Activated naive CD4-positive, alpha-beta T cell treated with anti-CD3 and anti-CD28 coated beads, Interleukin-2, amount 50 U/mL, for 72 hours (primary cell): ENCODE measurements around the gene SETDB1. TPM values are rescaled to one million over a fixed set of nuclear protein-coding genes. Genes with fewer than 3 reads are reported as not detected.

Experiments
- ATAC-seq, 2 donors: fragments of 150-1000 bp; cut with Tn5 transposase; 2 replicates each; pipeline ENCODE4 v1.10.0; 2021; ENCODE audit warnings: mild to moderate bottlenecking in 2 of 2, moderate library complexity in 2 of 2
- DNase-seq, 2 donors: peaks; one replicate each; pipeline ENCODE4 v3.0.0; 2021 to 2022; ENCODE audit warnings: low spot score in 2 of 2
- H3K27ac Mint-ChIP-seq, 2 donors: one replicate each; pipeline ENCODE4 v1.8.0; 2022; ENCODE audit warnings: mild to moderate bottlenecking in 2 of 2, mixed read lengths in 2 of 2
- H3K36me3 Mint-ChIP-seq, 2 donors: one replicate each; pipeline ENCODE4 v1.8.0; 2022; ENCODE audit warnings: mixed read lengths in 2 of 2
- H3K9me3 Mint-ChIP-seq, 2 donors: one replicate each; pipeline ENCODE4 v1.8.0; 2022; ENCODE audit warnings: mixed read lengths in 2 of 2
- total RNA-seq, 2 donors: library from RNA; stranded (reverse); gene quantifications; one replicate each; pipeline ENCODE4 v1.2.3, GENCODE V29; 2022

Gene SETDB1
- total RNA-seq, 2 donors from 2014 or later = 57.4 to 73.6 TPM

GRCh38 chr1:151005729-151006319 is 79.7 kb downstream of the SETDB1 start:
- Mint-ChIP-seq H3K36me3 (peaks cover 16 to 30% of the 10 kb centered on the region in 2 donors), H3K27ac (peak overlapping the region; percentile 97 to 99), H3K9me3 (no peaks in the 10 kb centered on the region)
- ATAC-seq (peak in 1 of 2 donors; percentile 1), DNase-seq (no peak)

- no peaks in the 10 kb centered on the region for H3K9me3 Mint-ChIP-seq
- peak; percentile 44 to 62 for DNase-seq
- H3K27ac Mint-ChIP-seq = peak within 1 kb of the TSS; percentile 97 to 99
- peak; percentile 41 to 43 for ATAC-seq
- peaks cover 16 to 29% of the 10 kb centered on the region in 2 donors for H3K36me3 Mint-ChIP-seq
Observed at GRCh38 chr1:151006327-151007052, 80.3 kb downstream of the SETDB1 start, which contains the start of gene MINDY1. Gene MINDY1, minus strand, starts transcription at chr1:151006902. Its CDS starts 4,285 bp downstream, at chr1:151002617.

GRCh38 chr1:151007853-151008243 is 81.7 kb downstream of the SETDB1 start:
- H3K9me3 Mint-ChIP-seq = no peaks in the 10 kb centered on the region
- ATAC-seq = no peak

GRCh38 chr1:151008244-151009205 is 82.4 kb downstream of the SETDB1 start, which contains the start of gene PRUNE1:
Gene PRUNE1, plus strand, starts transcription at chr1:151008449. Its CDS starts 184 bp downstream, at chr1:151008633.
- Mint-ChIP-seq H3K9me3 (no peaks in the 10 kb centered on the region), H3K27ac (peak within 1 kb of the TSS; percentile 97 to 99), H3K36me3 (peaks cover 10 to 21% of the 10 kb centered on the region in 2 donors)
- ATAC-seq (peak; percentile 80 to 90), DNase-seq (peak; percentile 93 to 97)

More at GRCh38 chr1:151007853-151008243, 81.7 kb downstream of the SETDB1 start:
- DNase-seq = no peak
- peaks cover 10 to 21% of the 10 kb centered on the region in 2 donors for H3K36me3 Mint-ChIP-seq
- H3K27ac Mint-ChIP-seq = peak overlapping the region; percentile 97 to 99

- Mint-ChIP-seq H3K9me3 (no peaks in the 10 kb centered on the region), H3K36me3 (peaks cover 10 to 21% of the 10 kb centered on the region in 2 donors), H3K27ac (peak overlapping the region; percentile 97)
- DNase-seq (no peak), ATAC-seq (peak in 1 of 2 donors; percentile 16)
Observed at GRCh38 chr1:151009206-151009587, 83.0 kb downstream of the SETDB1 start.

GRCh38 chr1:151009674-151010345 is 83.6 kb downstream of the SETDB1 start:
- Mint-ChIP-seq H3K36me3 (peaks cover 10 to 21% of the 10 kb centered on the region in 2 donors), H3K9me3 (no peaks in the 10 kb centered on the region), H3K27ac (peak overlapping the region; percentile 97)
- DNase-seq (no peak), ATAC-seq (no peak)

GRCh38 chr1:151010346-151010726 is 84.2 kb downstream of the SETDB1 start:
- no peak for DNase-seq
- ATAC-seq = no peak
- Mint-ChIP-seq H3K9me3 (no peaks in the 10 kb centered on the region), H3K27ac (no peak overlapping the region), H3K36me3 (peaks cover 10 to 20% of the 10 kb centered on the region in 2 donors)

GRCh38 chr1:151011154-151011850 is 85.1 kb downstream of the SETDB1 start:
- ATAC-seq (no peak), DNase-seq (no peak)
- peaks cover 4 to 10% of the 10 kb centered on the region in 2 donors for H3K36me3 Mint-ChIP-seq
- no peak overlapping the region for H3K27ac Mint-ChIP-seq
- H3K9me3 Mint-ChIP-seq = no peaks in the 10 kb centered on the region

GRCh38 chr1:151012684-151013471 is 86.7 kb downstream of the SETDB1 start:
- Mint-ChIP-seq H3K36me3 (peaks cover 4 to 5% of the 10 kb centered on the region in 2 donors), H3K9me3 (no peaks in the 10 kb centered on the region), H3K27ac (no peak overlapping the region)
- DNase-seq (no peak), ATAC-seq (no peak)

- Mint-ChIP-seq H3K36me3 (peaks cover under 1 to 2% of the 10 kb centered on the region in 2 donors), H3K27ac (no peak overlapping the region), H3K9me3 (no peaks in the 10 kb centered on the region)
- ATAC-seq (no peak), DNase-seq (no peak)
Observed at GRCh38 chr1:151013518-151013917, 87.4 kb downstream of the SETDB1 start.

Other genes with a start within 250 kb of the SETDB1 start
- gene GOLPH3L, start 229.2 kb upstream of the SETDB1 start, total RNA-seq = 10 to 100 TPM; 15.8 to 20.9 TPM
- gene HORMAD1, start 205.5 kb upstream of the SETDB1 start, total RNA-seq = under 1 TPM in 1 of 2 donors, not detected in 1; 0.32 TPM
- gene CTSS, start 160.6 kb upstream of the SETDB1 start, total RNA-seq = 10 to 100 TPM; 53.4 to 88.4 TPM
- gene CTSK, start 118.1 kb upstream of the SETDB1 start, total RNA-seq = 1 to 10 TPM; 3.1 to 3.3 TPM
- gene ARNT, start 49.8 kb upstream of the SETDB1 start, total RNA-seq = 10 to 100 TPM; 37.0 to 61.1 TPM
- gene CTXND2, start 39.2 kb upstream of the SETDB1 start, total RNA-seq = not detected
- 100 to 1,000 TPM; 110 to 134 TPM for gene CERS2, start 48.5 kb downstream of the SETDB1 start, total RNA-seq
- not detected for gene ANXA9, start 55.9 kb downstream of the SETDB1 start, total RNA-seq
- 10 to 100 TPM; 23.3 to 32.3 TPM for gene MINDY1, start 80.5 kb downstream of the SETDB1 start, total RNA-seq
- gene PRUNE1, start 82.1 kb downstream of the SETDB1 start, total RNA-seq = 10 to 100 TPM; 18.0 to 20.7 TPM
- 1 to 10 TPM in 1 of 2 donors, under 1 TPM in 1; 0.89 to 3.1 TPM for gene BNIPL, start 110.2 kb downstream of the SETDB1 start, total RNA-seq
- 1 to 10 TPM in 1 of 2 donors, under 1 TPM in 1; 0.91 to 1.0 TPM for gene C1orf56, start 121.4 kb downstream of the SETDB1 start, total RNA-seq
- gene CDC42SE1, start 133.3 kb downstream of the SETDB1 start, total RNA-seq = 100 to 1,000 TPM; 104 to 166 TPM
- 1 to 10 TPM; 5.6 TPM for gene MLLT11, start 134.0 kb downstream of the SETDB1 start, total RNA-seq
- gene GABPB2, start 144.4 kb downstream of the SETDB1 start, total RNA-seq = 10 to 100 TPM in 1 of 2 donors, 1 to 10 TPM in 1; 5.6 to 14.1 TPM
- gene SEMA6C, start 220.3 kb downstream of the SETDB1 start, total RNA-seq = 1 to 10 TPM; 2.8 to 7.1 TPM
- 10 to 100 TPM in 1 of 2 donors, 1 to 10 TPM in 1; 6.9 to 18.5 TPM for gene TNFAIP8L2, start 230.3 kb downstream of the SETDB1 start, total RNA-seq
- gene LYSMD1, start 239.5 kb downstream of the SETDB1 start, total RNA-seq = 10 to 100 TPM in 1 of 2 donors, 1 to 10 TPM in 1; 3.8 to 36.1 TPM
- 10 to 100 TPM; 62.3 to 83.9 TPM for gene SCNM1, start 239.8 kb downstream of the SETDB1 start, total RNA-seq
- gene TMOD4, start 249.6 kb downstream of the SETDB1 start, total RNA-seq = under 1 TPM; 0.77 to 0.78 TPM